Lower leg skin (tissue), 4 donors: Measurements from ENCODE around the gene PTPRT. TPM values are rescaled to one million over a fixed set of nuclear protein-coding genes. Genes with fewer than 3 reads are reported as not detected.

Experiments used
- DNase-seq, 2 donors: peaks; one replicate each; pipeline ENCODE4 v3.0.0-alpha.2; 2019; ENCODE audit warnings: low spot score in 2 of 2
- H3K4me3 ChIP-seq: fragments of 200-600 bp; sonication (generic); 2 replicates; pipeline ENCODE4 v1.5.1; 2017; ENCODE audit warnings: mild to moderate bottlenecking, low read depth; ENCODE audit not compliant: poor library complexity, severe bottlenecking
- POLR2A ChIP-seq, 2 donors: fragments of 450-650 bp; IDR thresholded peaks; one replicate each; pipeline ENCODE4 v1.6.1; 2016 to 2017; ENCODE audit warnings: antibody characterized with exemption in 2 of 2, mild to moderate bottlenecking in 1 of 2, moderate library complexity in 1 of 2
- WGBS, 2 donors: methylation state at CpG; one replicate each; pipeline ENCODE4 v1.1.5; 2018; 5-methylcytosine and 5-hydroxymethylcytosine counted together
- intact Hi-C: fragments of 100-400 bp; cut with DNase I; formaldehyde crosslinking; loops from one replicate; pipeline ENCODE4 v1.15.0; 2023; ENCODE audit warnings: low total_unique reads
- total RNA-seq, 4 donors: library from RNA; depleted of rRNA; stranded (reverse); fragments of >200 nt; gene quantifications; one replicate each; pipeline ENCODE4 v1.1.0, GENCODE V29; 2016
- TF ChIP-seq, protein P1 (sequence below), 3 donors: fragments of 450-650 bp; IDR thresholded peaks; one replicate each; pipeline ENCODE4 v1.5.1; 2016; ENCODE audit warnings: antibody characterized with exemption in 3 of 3, mild to moderate bottlenecking in 3 of 3, moderate library complexity in 2 of 3

PTPRT gene
- total RNA-seq, 4 donors from 2014 or later: 0.34 to 1.4 (median 0.95) TPM

DNA sequence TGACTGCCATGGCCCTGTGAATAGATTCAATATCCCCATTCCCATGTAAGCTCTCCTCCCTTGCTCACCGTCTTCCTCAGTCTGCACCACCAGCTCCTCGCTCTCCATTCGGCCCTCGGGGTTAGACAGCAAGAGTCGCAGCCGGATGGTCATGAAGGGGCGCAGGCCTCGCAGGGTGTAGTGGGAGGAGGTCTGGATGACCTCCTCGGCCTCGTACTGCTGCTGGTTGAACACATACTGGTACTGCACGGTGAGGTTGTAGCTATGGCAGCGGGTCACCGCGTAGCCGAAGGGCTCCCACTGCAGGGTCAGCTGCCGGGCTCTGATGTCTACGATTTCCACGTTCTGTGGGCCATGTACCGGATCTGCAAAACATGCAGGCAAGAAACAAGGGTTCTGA lies 717.5 kb downstream of the PTPRT start:
- intact Hi-C loops: no loop called here
- 94% methylated on average over 19 of the region's 19 CpGs for WGBS, 2 donors

DNA sequence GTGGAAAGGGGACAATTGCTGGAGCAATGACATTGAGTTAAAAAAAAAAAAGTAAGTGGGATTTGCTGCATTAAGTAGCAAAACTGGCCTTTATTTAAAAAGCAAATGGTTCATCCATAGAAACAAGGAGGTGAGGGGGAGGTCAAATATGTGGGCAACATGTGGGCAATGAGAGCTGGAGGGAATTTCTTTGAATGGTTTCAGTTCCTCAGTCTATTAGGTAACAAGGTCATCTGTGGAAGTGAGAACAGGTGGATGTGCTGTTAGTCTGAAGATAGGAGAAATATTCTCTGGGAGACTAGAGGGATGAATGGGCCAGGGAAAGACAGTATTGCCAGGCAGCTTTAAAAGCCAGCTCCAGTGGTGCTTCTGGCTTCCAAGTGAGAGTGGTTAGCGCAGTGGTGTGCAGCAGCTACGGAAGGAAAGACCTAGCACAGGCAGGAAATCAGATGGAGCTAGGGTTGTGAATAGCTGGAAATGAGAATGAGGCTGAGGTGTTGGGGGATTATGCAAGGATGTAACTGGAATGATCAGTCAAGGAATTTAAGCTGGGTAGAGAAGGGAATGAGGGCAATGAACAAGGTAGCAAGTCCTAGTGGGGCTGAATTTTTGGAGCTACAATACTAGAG lies 727.6 kb downstream of the PTPRT start:
- WGBS, 2 donors: 78 to 84% methylated on average over 2 of the region's 2 CpGs
- no peak for DNase-seq
- H3K4me3 ChIP-seq: no peak overlapping the region
- no peak for TF ChIP-seq POLR2A (IDR thresholded peaks at IDR 0.05)
- TF ChIP-seq, protein P1, sequence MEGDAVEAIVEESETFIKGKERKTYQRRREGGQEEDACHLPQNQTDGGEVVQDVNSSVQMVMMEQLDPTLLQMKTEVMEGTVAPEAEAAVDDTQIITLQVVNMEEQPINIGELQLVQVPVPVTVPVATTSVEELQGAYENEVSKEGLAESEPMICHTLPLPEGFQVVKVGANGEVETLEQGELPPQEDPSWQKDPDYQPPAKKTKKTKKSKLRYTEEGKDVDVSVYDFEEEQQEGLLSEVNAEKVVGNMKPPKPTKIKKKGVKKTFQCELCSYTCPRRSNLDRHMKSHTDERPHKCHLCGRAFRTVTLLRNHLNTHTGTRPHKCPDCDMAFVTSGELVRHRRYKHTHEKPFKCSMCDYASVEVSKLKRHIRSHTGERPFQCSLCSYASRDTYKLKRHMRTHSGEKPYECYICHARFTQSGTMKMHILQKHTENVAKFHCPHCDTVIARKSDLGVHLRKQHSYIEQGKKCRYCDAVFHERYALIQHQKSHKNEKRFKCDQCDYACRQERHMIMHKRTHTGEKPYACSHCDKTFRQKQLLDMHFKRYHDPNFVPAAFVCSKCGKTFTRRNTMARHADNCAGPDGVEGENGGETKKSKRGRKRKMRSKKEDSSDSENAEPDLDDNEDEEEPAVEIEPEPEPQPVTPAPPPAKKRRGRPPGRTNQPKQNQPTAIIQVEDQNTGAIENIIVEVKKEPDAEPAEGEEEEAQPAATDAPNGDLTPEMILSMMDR (IDR thresholded peaks at IDR 0.05): no peak
- intact Hi-C loops: no loop called here

More for the DNA sequence above, 717.5 kb downstream of the PTPRT start:
- no peak for DNase-seq
- no peak overlapping the region for H3K4me3 ChIP-seq
- TF ChIP-seq POLR2A (IDR thresholded peaks at IDR 0.05): no peak
- TF ChIP-seq, protein P1 (IDR thresholded peaks at IDR 0.05): no peak

DNA sequence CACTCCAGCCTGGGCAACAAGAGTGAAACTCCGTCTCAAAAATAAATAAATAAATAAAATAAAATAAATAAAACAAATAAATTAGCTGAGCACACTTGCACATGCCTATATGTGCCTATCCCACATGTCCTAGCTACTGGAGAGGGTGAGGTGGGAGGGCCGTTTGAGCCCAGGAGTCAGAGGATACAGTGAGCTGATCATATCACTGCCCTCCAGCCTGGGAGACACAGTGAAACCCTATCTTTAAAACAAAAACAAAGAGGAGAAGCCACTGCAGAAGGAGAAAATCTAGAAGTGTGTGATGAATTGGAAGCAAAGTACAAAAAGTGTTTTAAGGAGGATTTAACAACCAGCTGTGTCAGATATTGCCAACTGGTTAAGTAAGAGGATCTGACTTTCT lies 728.4 kb downstream of the PTPRT start:
- H3K4me3 ChIP-seq: no peak overlapping the region
- DNase-seq: no peak
- TF ChIP-seq, protein P1 (IDR thresholded peaks at IDR 0.05): no peak
- no peak for TF ChIP-seq POLR2A (IDR thresholded peaks at IDR 0.05)
- intact Hi-C loops: no loop called here
- 76 to 85% methylated on average over 2 of the region's 2 CpGs for WGBS, 2 donors

DNA sequence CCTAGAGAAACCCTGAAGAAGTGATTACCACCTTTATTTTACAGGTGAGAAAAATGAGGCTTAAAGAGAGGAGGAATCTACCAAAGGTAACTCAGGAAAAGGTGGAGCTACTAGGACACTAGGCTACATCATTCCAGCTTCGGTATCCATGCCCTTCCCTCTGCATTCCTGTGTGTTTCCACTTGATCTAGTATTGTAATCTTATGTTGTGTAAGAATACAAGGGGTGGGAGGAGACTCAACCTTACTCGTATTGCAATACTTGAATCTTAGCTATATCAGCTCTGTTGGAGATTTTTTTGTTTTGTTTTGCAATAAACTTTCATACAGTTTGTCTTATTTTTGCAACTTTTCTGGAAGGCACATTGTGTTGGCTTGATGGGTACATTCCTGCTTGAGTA lies 742.4 kb downstream of the PTPRT start:
- no peak for TF ChIP-seq POLR2A (IDR thresholded peaks at IDR 0.05)
- TF ChIP-seq, protein P1 (IDR thresholded peaks at IDR 0.05): no peak
- no peak for DNase-seq
- intact Hi-C loops: no loop called here
- no peak overlapping the region for H3K4me3 ChIP-seq
- WGBS, 2 donors: 63 to 68% methylated on average over 2 of the region's 2 CpGs

DNA sequence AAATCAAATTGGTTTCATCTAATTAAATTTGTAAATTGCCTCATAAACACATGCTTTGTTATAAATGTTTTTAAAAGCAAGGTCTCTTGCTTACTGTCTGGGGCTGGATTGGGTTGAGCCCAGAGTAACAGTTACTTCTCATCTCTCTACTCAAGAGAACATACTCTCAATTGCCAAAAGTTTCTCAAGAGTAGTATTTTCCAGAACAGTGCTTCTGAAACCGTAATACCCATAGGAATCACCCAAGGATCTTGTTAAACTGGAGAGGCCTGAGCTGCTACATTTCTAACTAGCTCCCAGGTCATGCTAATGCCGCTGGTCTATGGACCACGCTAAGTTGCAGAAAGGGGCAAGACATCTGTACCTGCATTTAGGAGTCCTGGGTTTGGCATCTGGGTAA lies 744.9 kb downstream of the PTPRT start:
- 56 to 81% methylated on average over 3 of the region's 3 CpGs for WGBS, 2 donors

More for the DNA sequence above, 744.9 kb downstream of the PTPRT start:
- no peak for TF ChIP-seq POLR2A (IDR thresholded peaks at IDR 0.05)
- TF ChIP-seq, protein P1 (IDR thresholded peaks at IDR 0.05): no peak
- intact Hi-C loops: no loop called here
- H3K4me3 ChIP-seq: no peak overlapping the region
- no peak for DNase-seq
